IMR-90 (cell line): ENCODE results near the gene BBS12.

Experiments used
- BHLHE40 ChIP-seq: fragments of 150-350 bp; IDR thresholded peaks from 2 replicates; pipeline ENCODE4 v1.6.1; 2016; ENCODE audit warnings: mild to moderate bottlenecking, low read depth, low read length
- CEBPB ChIP-seq: IDR thresholded peaks from 2 replicates; pipeline ENCODE4 v1.6.1; 2012; ENCODE audit warnings: low read depth, low read length, improper control_type of control experiment
- CHD1 ChIP-seq: IDR thresholded peaks from 2 replicates; pipeline ENCODE4 v1.6.1; 2012; ENCODE audit warnings: low read depth, low read length, improper control_type of control experiment
- CTCF ChIP-seq: conservative IDR thresholded peaks from 2 replicates; pipeline ENCODE4 v1.5.1; 2012; ENCODE audit warnings: mild to moderate bottlenecking, low read depth, low read length, improper control_type of control experiment
- FOS ChIP-seq: fragments of 150-350 bp; IDR thresholded peaks from 2 replicates; pipeline ENCODE4 v1.6.1; 2016; ENCODE audit warnings: low read depth, low read length
- MAFK ChIP-seq: IDR thresholded peaks from 2 replicates; pipeline ENCODE4 v1.6.1; 2012; ENCODE audit warnings: low read depth, low read length, improper control_type of control experiment
- NFE2L2 ChIP-seq: fragments of 150-350 bp; IDR thresholded peaks from 2 replicates; pipeline ENCODE4 v1.6.1; 2016; ENCODE audit warnings: low read depth, mild to moderate bottlenecking, low read length
- POLR2A ChIP-seq: IDR thresholded peaks from 2 replicates; pipeline ENCODE4 v1.6.1; 2012; ENCODE audit warnings: mild to moderate bottlenecking, low read depth, low read length
- RAD21 ChIP-seq: IDR thresholded peaks from 2 replicates; pipeline ENCODE4 v1.6.1; 2012; ENCODE audit warnings: low read length, improper control_type of control experiment
- RCOR1 ChIP-seq: IDR thresholded peaks from 2 replicates; pipeline ENCODE4 v1.6.1; 2012; ENCODE audit warnings: mild to moderate bottlenecking, low read length, improper control_type of control experiment; ENCODE audit not compliant: insufficient replicate concordance
- RFX5 ChIP-seq: IDR thresholded peaks from 2 replicates; pipeline ENCODE4 v1.8.0; 2012; ENCODE audit warnings: low read depth, mild to moderate bottlenecking, low read length, moderate library complexity
- SMC3 ChIP-seq: fragments of 150-350 bp; IDR thresholded peaks from 2 replicates; pipeline ENCODE4 v1.6.1; 2016; ENCODE audit warnings: low read depth, mild to moderate bottlenecking, antibody characterized with exemption, low read length, moderate library complexity
- USF2 ChIP-seq: fragments of 150-350 bp; IDR thresholded peaks from 2 replicates; pipeline ENCODE4 v1.6.1; 2017; ENCODE audit warnings: mild to moderate bottlenecking, antibody characterized with exemption, low read length, low read depth

- no peak for TF ChIP-seq CTCF
- TF ChIP-seq CEBPB = no peak
- no peak for TF ChIP-seq RAD21
- TF ChIP-seq MAFK = no peak
- no peak for TF ChIP-seq NFE2L2
- TF ChIP-seq CHD1 = no peak
- TF ChIP-seq POLR2A = no peak
- TF ChIP-seq FOS = no peak
- TF ChIP-seq SMC3 = no peak
- TF ChIP-seq RFX5 = no peak
- TF ChIP-seq BHLHE40 = no peak
- TF ChIP-seq USF2 = no peak
- no peak for TF ChIP-seq RCOR1
Observed at GRCh38 chr4:122766950-122767349, 34.4 kb downstream of the BBS12 start.
